ENCODE results near the gene IFI27. TPM values are rescaled to one million over a fixed set of nuclear protein-coding genes. Genes with fewer than 3 reads are reported as not detected.

IFI27 gene
- total and polyA plus RNA-seq, 10 of the 15 experiments (the other 5 are each of a cell fraction or from before 2014, with no cell fraction given) = 1.1 to 45.5 (median 3.3) TPM

GRCh38 chr14:94098326-94098992, 12.1 kb upstream of the IFI27 start:
- POLR2A ChIA-PET = no interaction called here
- Histone ChIP-seq H4K20me1 (ENCODE audit: control insufficient read depth, insufficient read depth) (no peaks in the 10 kb centered on the region), H3K4me2 (ENCODE audit: control insufficient read depth, insufficient read depth) (no peak overlapping the region), H3K9ac (ENCODE audit: control insufficient read depth, insufficient read depth, low read length) (no peak overlapping the region), H3K4me1 (ENCODE audit: control insufficient read depth, insufficient read depth, low read length) (no peaks in the 10 kb centered on the region), H3K9me3 (replicated peaks; ENCODE audit: control insufficient read depth, insufficient read depth, low read length) (no peaks in the 10 kb centered on the region), H2AFZ (ENCODE audit: control insufficient read depth, low read depth, low read length) (no peak overlapping the region), H3K36me3 (ENCODE audit: control insufficient read depth in 2 of 2, insufficient read depth in 2 of 2, low read length in 1 of 2) (no peaks in the 10 kb centered on the region; a peak in 1 of 4 replicates), H3K79me2 (ENCODE audit: control insufficient read depth, insufficient read depth, low read length) (no peaks in the 10 kb centered on the region), H3K27ac (ENCODE audit: control insufficient read depth, insufficient read depth) (no peak overlapping the region), H3K4me3 (no peak overlapping the region), H3K27me3 (replicated peaks in 1 of 2; ENCODE audit: control insufficient read depth in 2 of 2, insufficient read depth in 2 of 2, low read length in 1 of 2) (no peaks in the 10 kb centered on the region)
- SMC1A ChIA-PET (ENCODE audit: uncharacterized antibody, unreplicated experiment) = interaction anchor here (2.2 kb wide), 1 partner anchor 38 kb away, joined by 6 read pairs; no protein-coding TSS in a partner anchor
- RAD21 ChIA-PET (ENCODE audit: unreplicated experiment) = no interaction called here
- intact Hi-C loops (cut with micrococcal nuclease; ENCODE audit: unreplicated experiment) = no loop called here
- 87% methylated on average over 10 of the region's 10 CpGs for WGBS (ENCODE audit: insufficient coverage, insufficient replicate concordance, low lambda C conversion rate, missing lambda C conversion rate)
- TF ChIP-seq NR2F1 (conservative IDR thresholded peaks at IDR 0.05) = no peak
- TF ChIP-seq, protein P1, sequence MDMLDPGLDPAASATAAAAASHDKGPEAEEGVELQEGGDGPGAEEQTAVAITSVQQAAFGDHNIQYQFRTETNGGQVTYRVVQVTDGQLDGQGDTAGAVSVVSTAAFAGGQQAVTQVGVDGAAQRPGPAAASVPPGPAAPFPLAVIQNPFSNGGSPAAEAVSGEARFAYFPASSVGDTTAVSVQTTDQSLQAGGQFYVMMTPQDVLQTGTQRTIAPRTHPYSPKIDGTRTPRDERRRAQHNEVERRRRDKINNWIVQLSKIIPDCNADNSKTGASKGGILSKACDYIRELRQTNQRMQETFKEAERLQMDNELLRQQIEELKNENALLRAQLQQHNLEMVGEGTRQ (IDR thresholded peaks at IDR 0.05; ENCODE audit: borderline replicate concordance, low read depth, low read length) = no peak
- TF ChIP-seq, protein P2, sequence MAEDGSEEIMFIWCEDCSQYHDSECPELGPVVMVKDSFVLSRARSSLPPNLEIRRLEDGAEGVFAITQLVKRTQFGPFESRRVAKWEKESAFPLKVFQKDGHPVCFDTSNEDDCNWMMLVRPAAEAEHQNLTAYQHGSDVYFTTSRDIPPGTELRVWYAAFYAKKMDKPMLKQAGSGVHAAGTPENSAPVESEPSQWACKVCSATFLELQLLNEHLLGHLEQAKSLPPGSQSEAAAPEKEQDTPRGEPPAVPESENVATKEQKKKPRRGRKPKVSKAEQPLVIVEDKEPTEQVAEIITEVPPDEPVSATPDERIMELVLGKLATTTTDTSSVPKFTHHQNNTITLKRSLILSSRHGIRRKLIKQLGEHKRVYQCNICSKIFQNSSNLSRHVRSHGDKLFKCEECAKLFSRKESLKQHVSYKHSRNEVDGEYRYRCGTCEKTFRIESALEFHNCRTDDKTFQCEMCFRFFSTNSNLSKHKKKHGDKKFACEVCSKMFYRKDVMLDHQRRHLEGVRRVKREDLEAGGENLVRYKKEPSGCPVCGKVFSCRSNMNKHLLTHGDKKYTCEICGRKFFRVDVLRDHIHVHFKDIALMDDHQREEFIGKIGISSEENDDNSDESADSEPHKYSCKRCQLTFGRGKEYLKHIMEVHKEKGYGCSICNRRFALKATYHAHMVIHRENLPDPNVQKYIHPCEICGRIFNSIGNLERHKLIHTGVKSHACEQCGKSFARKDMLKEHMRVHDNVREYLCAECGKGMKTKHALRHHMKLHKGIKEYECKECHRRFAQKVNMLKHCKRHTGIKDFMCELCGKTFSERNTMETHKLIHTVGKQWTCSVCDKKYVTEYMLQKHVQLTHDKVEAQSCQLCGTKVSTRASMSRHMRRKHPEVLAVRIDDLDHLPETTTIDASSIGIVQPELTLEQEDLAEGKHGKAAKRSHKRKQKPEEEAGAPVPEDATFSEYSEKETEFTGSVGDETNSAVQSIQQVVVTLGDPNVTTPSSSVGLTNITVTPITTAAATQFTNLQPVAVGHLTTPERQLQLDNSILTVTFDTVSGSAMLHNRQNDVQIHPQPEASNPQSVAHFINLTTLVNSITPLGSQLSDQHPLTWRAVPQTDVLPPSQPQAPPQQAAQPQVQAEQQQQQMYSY (CRISPR knock-in tag; IDR thresholded peaks at IDR 0.05) = no peak
- TF ChIP-seq HDAC2 (IDR thresholded peaks at IDR 0.05) = no peak
- no peak for TF ChIP-seq E2F4 (IDR thresholded peaks at IDR 0.05; ENCODE audit: low read depth, low read length)
- TF ChIP-seq ZZZ3 (IDR thresholded peaks at IDR 0.05; ENCODE audit: control insufficient read depth, insufficient read length, low read depth) = no peak
- no peak for TF ChIP-seq NR2C2 (IDR thresholded peaks at IDR 0.05; ENCODE audit: borderline replicate concordance, control insufficient read depth, insufficient read length, low read depth)
- no peak for TF ChIP-seq BCL11A (IDR thresholded peaks at IDR 0.05; ENCODE audit: low read depth, low read length)
- no peak for TF ChIP-seq RAD51 (IDR thresholded peaks at IDR 0.05)
- TF ChIP-seq SMAD5 (IDR thresholded peaks at IDR 0.05; ENCODE audit: low read depth) = no peak
- TF ChIP-seq MEF2B (IDR thresholded peaks at IDR 0.05; ENCODE audit: partially characterized antibody, poor library complexity, severe bottlenecking) = no peak
- TF ChIP-seq CHD1 (IDR thresholded peaks at IDR 0.05; ENCODE audit: low read depth, low read length) = no peak
- TF ChIP-seq ZNF687 (IDR thresholded peaks at IDR 0.05) = no peak
- no peak for DNase-seq (ENCODE audit: low read depth, low spot score)
- in situ Hi-C loops (cut with MboI) = no loop called here
- no peak for FAIRE-seq
- no peak for ATAC-seq
- CTCF ChIA-PET = no interaction called here
- BruUV-seq (replicated peaks) = no TSS peak
